ENCODE measurements around the gene SAMMSON.

Gene SAMMSON

DNA sequence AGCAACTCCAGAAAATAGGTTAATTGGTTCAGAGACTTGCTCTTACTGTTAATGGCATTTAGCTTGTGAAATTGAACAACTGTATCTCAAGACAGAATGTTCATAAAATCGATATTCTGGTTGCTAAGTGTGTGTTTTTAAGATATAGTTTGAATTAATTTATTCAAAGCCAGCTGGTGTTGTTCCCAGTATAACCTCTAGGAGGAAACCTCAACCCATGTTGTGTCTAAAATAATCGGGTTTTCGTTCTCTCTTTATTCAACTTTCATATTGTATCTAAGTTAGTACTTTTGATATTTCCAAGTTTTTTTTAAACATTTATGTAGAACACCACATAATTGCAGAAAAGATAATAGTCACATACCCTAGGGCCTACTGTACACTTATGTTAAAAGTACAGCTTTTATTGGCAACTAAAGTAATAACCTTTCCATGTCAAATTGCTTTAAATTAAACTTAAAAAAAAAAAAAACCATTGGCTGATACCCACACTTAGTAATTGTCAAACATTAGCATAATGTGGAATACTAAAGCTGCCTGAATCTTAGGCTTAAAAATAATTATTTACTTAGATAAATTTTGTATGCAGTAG lies 90.9 kb downstream of the SAMMSON start:
- no peak for DNase-seq (ENCODE audit: low read depth)

DNA sequence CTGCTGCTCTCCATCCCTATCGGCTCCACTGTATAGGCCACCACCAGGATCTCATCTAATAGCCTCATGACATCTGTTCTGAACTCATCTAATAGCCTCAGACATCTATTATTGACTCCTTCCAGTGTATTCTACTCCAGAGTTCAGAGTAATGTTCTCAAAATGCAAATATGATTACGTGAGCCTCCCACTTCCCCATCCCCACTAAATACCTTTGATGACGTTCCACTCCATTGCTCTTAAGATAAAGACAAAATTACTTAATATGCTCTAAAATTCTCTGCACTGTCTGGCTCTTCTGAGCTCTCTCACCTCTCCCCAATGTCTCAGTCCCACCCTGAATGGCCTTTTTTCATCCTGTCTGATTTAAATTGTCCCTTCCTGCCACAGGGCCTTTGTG lies 94.7 kb downstream of the SAMMSON start:
- no peak for DNase-seq (ENCODE audit: low read depth)

GRCh38 chr3:70095260-70095659 lies 95.7 kb downstream of the SAMMSON start:
- DNase-seq (ENCODE audit: low read depth), result no peak

DNA sequence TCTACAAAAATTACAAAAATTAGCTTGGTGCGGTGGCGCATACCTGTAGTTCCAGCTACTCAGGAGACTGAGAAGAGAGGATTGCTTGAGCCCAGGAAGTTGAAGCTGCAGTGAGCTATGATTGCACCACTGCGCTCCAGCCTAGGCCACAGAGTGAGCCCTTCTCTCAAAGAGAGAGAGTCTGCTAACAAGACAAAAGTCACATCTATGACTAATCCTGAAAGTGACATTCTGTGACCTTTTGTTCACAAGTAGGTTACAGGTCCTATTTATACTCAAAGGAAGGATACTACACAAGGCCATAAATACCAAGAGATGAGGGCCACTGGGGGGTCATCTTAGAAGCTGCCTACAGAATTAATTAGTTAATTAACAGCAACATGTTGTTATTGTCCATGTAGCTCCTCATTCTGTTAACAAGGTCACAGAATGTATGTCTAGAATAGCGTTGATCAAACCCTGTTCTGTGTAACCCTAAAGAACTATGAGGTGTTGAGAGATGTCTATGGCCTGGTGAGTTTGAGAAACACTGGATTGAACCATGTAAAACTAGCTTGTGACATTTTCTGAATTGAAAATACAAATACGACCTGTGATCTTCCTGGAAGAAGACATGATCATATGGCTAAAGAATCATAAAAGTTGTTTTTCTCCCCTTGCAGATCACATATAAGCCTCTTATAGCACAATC lies 97.0 kb downstream of the SAMMSON start:
- no peak for DNase-seq (ENCODE audit: low read depth)

- DNase-seq (ENCODE audit: low read depth), result no peak
Measured at GRCh38 chr3:70097084-70097483, 97.6 kb downstream of the SAMMSON start.

DNA sequence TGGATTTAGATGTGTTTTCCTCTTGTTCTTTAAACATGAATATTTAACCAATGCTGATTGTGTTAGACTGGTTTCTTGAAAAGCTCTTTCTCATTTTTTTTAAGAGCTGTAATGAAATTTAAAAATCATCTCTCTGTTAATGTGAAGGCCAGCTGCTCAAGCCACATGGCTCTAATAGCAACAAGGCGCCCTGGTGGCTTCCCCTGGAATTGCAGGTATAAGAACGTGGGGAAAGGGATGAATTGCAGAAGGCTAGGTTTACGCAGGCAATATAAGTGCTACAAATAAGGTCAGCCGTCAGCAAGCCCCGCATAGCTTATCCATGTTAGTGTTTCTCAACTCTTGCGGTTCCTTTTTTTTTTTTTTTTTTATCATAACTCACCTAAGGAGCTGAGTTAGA lies 108.5 kb downstream of the SAMMSON start:
- DNase-seq (ENCODE audit: low read depth), result no peak

DNA sequence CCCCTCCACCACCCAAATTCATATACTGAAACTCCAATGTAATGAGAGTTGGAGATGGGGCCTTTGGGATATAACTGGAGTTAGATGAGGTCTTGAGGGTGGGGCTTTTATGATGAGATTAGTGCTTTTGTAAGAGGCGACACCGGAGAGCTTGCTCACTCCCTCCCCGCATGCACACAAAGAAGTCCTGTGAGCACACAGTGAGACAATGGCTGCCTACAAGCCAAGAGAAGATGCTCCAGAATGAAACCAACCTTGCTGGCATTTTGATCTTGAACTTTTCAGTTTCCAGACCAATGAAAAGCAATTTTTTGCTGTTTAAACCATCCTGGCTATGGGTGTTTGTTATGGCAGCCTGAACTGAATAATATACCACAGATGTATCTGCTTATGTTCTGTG lies 109.0 kb downstream of the SAMMSON start:
- DNase-seq (ENCODE audit: low read depth), result no peak

DNA sequence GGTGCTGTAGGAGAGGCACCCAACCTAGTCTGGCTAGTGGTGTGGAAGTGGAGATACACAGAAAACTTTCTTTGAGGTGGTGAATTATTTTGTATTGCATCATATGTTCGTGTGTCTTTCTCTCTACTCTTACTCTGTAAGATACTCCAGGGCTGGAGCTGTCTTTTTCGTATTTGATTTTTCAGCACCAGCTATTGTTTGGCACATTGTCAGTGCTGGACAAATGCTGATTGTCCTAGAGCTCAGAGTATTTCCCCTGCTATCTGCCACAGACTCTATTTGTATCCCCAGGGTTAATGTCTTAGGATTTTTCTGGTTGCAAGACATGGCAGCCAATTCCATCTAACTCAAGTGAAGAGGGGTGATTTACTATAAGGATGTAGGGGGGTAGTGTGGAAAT lies 110.5 kb downstream of the SAMMSON start:
- DNase-seq (ENCODE audit: low read depth), result no peak

- no peak for DNase-seq (ENCODE audit: low read depth)
Measured at GRCh38 chr3:70111411-70111810, 111.9 kb downstream of the SAMMSON start.

- no peak for DNase-seq (ENCODE audit: low read depth)
Measured at GRCh38 chr3:70112751-70113150, 113.2 kb downstream of the SAMMSON start.

GRCh38 chr3:70114431-70114830 lies 114.9 kb downstream of the SAMMSON start:
- DNase-seq (ENCODE audit: low read depth), result no peak

DNA sequence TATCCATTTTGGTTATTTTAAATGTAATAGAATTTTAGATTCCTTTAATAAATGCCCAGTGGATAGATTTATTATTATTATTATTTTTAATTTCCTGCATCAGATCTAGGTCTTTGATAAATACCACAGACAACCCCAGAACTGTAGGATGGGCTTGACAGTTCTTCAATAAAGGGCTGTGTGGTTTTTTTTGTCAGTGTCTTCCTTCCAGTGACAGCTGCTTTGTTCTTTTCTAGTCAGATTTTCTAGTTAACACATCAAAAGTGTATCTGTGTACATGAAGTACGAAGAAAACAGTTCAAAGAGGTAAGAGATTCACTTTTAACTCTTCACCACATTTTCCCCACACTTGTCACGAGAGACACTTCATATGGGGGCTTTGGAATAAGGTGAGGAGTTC lies 120.3 kb downstream of the SAMMSON start:
- no peak for DNase-seq (ENCODE audit: low read depth)
